ENCODE results near the gene ADCY3.
"Not testable (repeated sequence)": the region's sequence is repeated elsewhere in the genome, so short reads cannot be mapped to it uniquely, and the experiment has no call there.

ADCY3 gene

DNA sequence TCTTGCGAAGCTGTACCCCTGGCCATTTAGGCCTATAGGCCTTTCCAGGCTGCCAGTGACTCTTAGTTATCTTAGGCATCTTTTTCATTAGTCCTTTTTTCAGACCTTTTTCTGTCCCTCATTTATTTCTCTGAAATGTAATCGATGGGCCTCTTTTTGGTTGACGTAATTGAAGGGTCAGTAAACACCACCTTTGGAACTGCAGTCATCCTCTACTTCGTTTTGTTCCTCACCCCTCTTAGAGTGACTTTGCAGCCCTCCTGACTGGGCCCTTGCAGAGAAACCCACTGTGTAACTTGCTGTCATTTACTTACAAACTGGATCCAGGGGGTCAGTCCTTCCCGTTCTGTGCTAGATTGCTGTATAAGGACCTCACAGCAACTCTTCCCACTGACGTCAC lies 103.6 kb downstream of the ADCY3 start:
- Histone ChIP-seq H3K4me1 (no peaks in the 10 kb centered on the region), H3K4me3 (ENCODE audit: low read depth, low read length) (no peak overlapping the region), H3K9me3 (no peaks in the 10 kb centered on the region), H3K27me3 (no peaks in the 10 kb centered on the region), H3K36me3 (peaks cover 67% of the 10 kb centered on the region)
- DNase-seq: no peak
- TF ChIP-seq, protein P1, sequence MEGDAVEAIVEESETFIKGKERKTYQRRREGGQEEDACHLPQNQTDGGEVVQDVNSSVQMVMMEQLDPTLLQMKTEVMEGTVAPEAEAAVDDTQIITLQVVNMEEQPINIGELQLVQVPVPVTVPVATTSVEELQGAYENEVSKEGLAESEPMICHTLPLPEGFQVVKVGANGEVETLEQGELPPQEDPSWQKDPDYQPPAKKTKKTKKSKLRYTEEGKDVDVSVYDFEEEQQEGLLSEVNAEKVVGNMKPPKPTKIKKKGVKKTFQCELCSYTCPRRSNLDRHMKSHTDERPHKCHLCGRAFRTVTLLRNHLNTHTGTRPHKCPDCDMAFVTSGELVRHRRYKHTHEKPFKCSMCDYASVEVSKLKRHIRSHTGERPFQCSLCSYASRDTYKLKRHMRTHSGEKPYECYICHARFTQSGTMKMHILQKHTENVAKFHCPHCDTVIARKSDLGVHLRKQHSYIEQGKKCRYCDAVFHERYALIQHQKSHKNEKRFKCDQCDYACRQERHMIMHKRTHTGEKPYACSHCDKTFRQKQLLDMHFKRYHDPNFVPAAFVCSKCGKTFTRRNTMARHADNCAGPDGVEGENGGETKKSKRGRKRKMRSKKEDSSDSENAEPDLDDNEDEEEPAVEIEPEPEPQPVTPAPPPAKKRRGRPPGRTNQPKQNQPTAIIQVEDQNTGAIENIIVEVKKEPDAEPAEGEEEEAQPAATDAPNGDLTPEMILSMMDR (IDR thresholded peaks at IDR 0.05; ENCODE audit: low read depth, low read length): no peak

DNA sequence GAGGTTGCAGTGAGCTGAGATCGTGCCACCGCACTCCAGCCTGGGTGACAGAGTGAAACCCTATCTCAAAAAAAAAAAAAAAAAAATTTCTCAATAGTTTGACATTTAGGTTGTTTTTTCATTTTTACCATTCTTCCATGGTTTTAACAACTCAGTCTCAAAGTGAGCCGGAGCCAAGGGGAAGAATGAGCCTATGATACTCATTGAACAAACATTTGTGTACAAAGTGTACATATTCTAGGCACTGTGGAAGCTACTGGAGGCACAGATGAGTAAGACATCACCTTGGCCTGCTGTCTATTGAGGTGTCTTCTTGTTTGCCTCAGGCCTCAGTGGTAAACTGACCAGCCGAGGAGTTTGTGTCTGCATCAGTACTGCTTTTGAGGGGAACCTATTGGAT lies 104.9 kb downstream of the ADCY3 start:
- Histone ChIP-seq H3K4me1 (no peaks in the 10 kb centered on the region), H3K9me3 (no peaks in the 10 kb centered on the region), H3K36me3 (peaks cover 55% of the 10 kb centered on the region), H3K4me3 (ENCODE audit: low read depth, low read length) (no peak overlapping the region), H3K27me3 (no peaks in the 10 kb centered on the region)
- TF ChIP-seq, protein P1 (IDR thresholded peaks at IDR 0.05; ENCODE audit: low read depth, low read length): no peak
- DNase-seq: no peak

DNA sequence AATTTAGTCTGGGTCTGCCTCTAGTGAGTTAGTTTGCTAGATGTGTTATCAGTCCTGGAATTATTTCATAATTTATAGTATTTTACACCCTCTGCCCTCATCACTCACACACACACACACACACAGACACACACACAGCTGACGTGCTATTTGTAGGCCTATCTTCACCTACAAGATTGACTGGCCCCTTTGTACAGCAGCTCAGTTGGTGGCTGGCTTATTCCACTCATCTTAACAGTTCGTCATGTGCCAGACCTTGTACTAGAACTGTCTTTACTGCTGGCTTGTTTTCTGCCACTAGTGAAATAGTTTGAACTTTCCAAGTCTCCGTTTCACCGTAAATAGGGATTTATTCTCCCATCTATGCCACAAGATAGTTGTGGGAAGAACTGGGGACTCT lies 105.5 kb downstream of the ADCY3 start:
- TF ChIP-seq, protein P1 (IDR thresholded peaks at IDR 0.05; ENCODE audit: low read depth, low read length): no peak
- no peaks in the 10 kb centered on the region for H3K9me3 ChIP-seq
- H3K27me3 ChIP-seq: no peaks in the 10 kb centered on the region
- H3K4me3 ChIP-seq (ENCODE audit: low read depth, low read length): no peak overlapping the region
- H3K4me1 ChIP-seq: no peaks in the 10 kb centered on the region
- peaks cover 51% of the 10 kb centered on the region for H3K36me3 ChIP-seq
- no peak for DNase-seq

DNA sequence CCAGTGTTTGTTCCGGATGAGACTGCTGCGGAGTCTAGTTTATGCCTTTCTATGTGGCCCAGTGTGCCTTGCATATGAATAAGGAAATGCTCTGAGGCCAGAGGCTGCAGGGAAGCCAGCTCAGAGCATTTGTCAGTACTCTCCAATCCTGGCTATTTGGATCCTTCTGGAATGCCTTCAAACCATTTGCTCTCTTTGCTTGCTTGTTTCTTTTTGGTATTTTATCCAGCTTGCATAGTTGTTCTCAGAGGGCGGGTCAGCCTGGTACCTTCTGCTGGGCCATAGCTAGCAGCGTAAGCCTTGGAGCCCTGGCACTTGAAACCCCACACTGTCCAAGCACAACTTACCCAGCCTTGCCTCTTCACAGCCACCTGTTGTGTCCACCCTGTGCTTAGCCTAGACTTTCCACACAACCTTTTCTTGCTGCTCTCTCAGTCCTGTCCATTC lies 106.3 kb downstream of the ADCY3 start:
- TF ChIP-seq, protein P1 (IDR thresholded peaks at IDR 0.05; ENCODE audit: low read depth, low read length): no peak
- Histone ChIP-seq H3K36me3 (peaks cover 43% of the 10 kb centered on the region), H3K27me3 (no peaks in the 10 kb centered on the region)

DNA sequence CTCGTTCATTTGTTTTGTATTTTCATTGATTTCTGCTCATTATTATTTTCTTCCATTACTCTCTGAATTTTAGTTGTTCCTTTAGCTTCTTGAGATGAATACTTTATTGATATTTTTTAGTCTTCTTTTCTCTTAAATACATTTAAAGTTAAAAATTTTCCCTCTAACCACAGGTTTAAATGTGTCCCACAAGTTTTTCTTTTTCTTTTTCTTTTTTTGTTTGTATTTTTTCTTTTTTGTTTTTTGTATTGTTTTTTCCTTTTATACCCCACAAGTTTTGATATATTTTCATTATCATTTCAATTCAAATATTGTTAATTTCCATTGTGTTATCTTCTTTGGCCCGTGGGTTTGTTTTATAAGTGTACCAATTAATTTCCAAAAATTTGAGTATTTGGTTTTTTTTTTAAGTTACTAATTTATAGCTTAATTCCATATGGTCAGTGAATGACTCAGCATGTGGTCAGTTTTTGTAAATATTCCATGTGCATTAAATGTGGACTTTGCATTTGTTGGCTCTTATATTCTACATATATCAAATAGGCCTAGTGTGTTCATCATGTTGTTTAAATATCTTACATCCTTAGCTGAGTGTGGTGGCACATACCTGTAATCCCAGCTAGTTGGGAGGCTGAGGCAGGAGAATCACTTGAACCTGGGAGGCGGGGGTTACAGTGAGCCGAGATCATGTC lies 110.6 kb downstream of the ADCY3 start:
- no peak overlapping the region for H3K4me3 ChIP-seq (ENCODE audit: low read depth, low read length)
- TF ChIP-seq, protein P1 (IDR thresholded peaks at IDR 0.05; ENCODE audit: low read depth, low read length): no peak
- no peaks in the 10 kb centered on the region for H3K27me3 ChIP-seq
- H3K36me3 ChIP-seq: peaks cover 26% of the 10 kb centered on the region
- no peak for DNase-seq
- no peaks in the 10 kb centered on the region for H3K4me1 ChIP-seq
- H3K9me3 ChIP-seq: no peaks in the 10 kb centered on the region

More for the DNA sequence above, 106.3 kb downstream of the ADCY3 start:
- Histone ChIP-seq H3K4me3 (ENCODE audit: low read depth, low read length) (no peak overlapping the region), H3K9me3 (no peaks in the 10 kb centered on the region), H3K4me1 (no peaks in the 10 kb centered on the region)
- DNase-seq: no peak

DNA sequence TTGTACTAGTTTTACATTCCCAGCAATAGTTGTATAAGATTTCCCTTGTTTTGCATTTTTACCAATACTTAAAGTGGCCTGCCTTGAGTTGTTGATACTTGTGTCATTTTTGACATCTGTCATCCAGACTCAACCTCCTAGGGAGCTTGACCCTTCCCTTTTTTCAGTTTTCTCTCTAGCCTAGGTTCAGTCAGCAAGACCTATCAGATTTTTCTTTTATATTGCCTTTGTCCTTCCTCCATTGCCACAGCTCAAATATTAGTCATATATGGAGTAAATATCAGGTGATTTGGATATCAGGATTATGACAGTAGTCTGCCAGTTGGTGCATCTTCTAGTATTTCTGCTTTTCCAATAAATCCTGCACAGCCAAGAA lies 113.4 kb downstream of the ADCY3 start:
- peaks cover 24% of the 10 kb centered on the region for H3K36me3 ChIP-seq
- H3K27me3 ChIP-seq: no peaks in the 10 kb centered on the region
- no peak overlapping the region for H3K4me3 ChIP-seq (ENCODE audit: low read depth, low read length)
- no peak for DNase-seq
- TF ChIP-seq, protein P1 (IDR thresholded peaks at IDR 0.05; ENCODE audit: low read depth, low read length): no peak
- no peaks in the 10 kb centered on the region for H3K9me3 ChIP-seq
- no peaks in the 10 kb centered on the region for H3K4me1 ChIP-seq

DNA sequence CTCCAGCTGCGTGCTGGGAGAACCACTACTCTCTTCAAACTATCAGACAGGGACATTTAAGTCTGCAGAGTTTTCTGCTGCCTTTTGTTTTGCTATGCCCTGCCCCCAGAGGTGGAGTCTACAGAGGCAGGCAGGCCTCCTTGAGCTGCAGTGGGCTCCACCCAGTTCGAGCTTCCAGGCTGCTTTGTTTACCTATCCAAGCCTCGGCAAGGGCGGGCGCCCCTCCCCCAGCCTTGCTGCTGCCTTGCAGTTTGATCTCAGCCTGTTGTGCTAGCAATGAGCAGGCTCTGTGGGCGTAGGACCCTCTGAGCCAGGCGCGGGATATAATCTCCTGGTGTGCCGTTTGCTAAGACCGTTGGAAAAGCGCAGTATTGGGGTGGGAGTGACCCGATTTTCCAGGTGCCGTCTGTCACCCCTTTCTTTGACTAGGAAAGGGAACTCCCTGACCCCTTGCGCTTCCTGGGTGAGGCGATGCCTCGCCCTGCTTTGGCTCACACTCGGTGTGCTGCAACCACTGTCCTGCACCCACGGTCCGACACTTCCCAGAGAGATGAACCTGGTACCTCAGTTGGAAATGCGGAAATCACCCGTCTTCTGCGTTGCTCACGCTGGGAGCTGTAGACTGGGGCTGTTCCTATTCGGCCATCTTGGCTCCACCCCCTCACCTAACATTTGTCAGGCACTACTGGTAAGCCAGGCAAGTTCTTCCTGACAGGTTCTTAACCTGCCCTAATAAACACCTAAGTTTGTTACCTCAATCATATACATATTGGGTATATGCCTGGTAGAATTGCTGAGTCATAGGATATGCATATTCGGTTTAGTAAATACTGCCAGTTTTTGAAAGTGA lies 114.0 kb downstream of the ADCY3 start:
- H3K4me3 ChIP-seq (ENCODE audit: low read depth, low read length); DNase-seq; H3K9me3 ChIP-seq; H3K27me3 ChIP-seq; H3K4me1 ChIP-seq: not testable (repeated sequence)
- peaks cover 26% of the 10 kb centered on the region for H3K36me3 ChIP-seq

DNA sequence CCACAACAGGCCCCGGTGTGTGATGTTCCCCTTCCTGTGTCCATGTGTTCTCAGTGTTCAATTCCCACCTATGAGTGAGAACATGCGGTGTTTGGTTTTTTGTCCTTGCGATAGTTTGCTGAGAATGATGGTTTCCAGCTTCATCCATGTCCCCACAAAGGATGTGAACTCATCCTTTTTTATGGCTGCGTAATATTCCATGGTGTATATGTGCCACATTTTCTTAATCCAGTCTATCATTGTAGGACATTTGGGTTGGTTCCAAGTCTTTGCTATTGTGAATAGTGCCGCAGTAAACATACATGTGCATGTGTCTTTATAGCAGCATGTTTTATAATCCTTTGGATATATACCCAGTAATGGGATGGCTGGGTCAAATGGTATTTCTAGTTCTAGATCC lies 119.5 kb downstream of the ADCY3 start:
- not testable (repeated sequence) for H3K27me3 ChIP-seq; DNase-seq; H3K4me1 ChIP-seq; H3K9me3 ChIP-seq; H3K4me3 ChIP-seq (ENCODE audit: low read depth, low read length)
- H3K36me3 ChIP-seq: peaks cover 50% of the 10 kb centered on the region

Measured in BE2C (cell line).